Renal pelvis (tissue), 4 donors: ENCODE results near the gene AKAP6. TPM values are rescaled to one million over a fixed set of nuclear protein-coding genes. Genes with fewer than 3 reads are reported as not detected.

Experiments used
- DNase-seq: peaks from one replicate; pipeline ENCODE4 v3.0.0-alpha.2; 2013
- polyA plus RNA-seq, 3 donors: library from polyadenylated mRNA; unstranded; fragments of 120-200 nt; gene quantifications; one replicate each; pipeline ENCODE4 v1.2.1, GENCODE V29; 2013; ENCODE audit not compliant: insufficient read length in 3 of 3

The AKAP6 gene
- polyA plus RNA-seq, 3 donors: 2.2 to 4.6 (median 2.5) TPM

GRCh38 chr14:32481707-32482106 is 152.6 kb downstream of the AKAP6 start:
- DNase-seq: no peak

GRCh38 chr14:32491416-32492016 is 162.4 kb downstream of the AKAP6 start:
- no peak for DNase-seq

- no peak for DNase-seq
Observed at GRCh38 chr14:32492457-32492856, 163.4 kb downstream of the AKAP6 start.

GRCh38 chr14:32494609-32495434 is 165.7 kb downstream of the AKAP6 start:
- DNase-seq: no peak

GRCh38 chr14:32495435-32495734 is 166.3 kb downstream of the AKAP6 start:
- DNase-seq: no peak

GRCh38 chr14:32497248-32497647 is 168.2 kb downstream of the AKAP6 start:
- DNase-seq: no peak

GRCh38 chr14:32507029-32507984 is 178.2 kb downstream of the AKAP6 start:
- no peak for DNase-seq

GRCh38 chr14:32508281-32508680 is 179.2 kb downstream of the AKAP6 start:
- DNase-seq: no peak

GRCh38 chr14:32509632-32510187 is 180.6 kb downstream of the AKAP6 start:
- DNase-seq: no peak

- DNase-seq: no peak
Observed at GRCh38 chr14:32510815-32511214, 181.7 kb downstream of the AKAP6 start.

- no peak for DNase-seq
Observed at GRCh38 chr14:32512348-32512747, 183.2 kb downstream of the AKAP6 start.

GRCh38 chr14:32512813-32513212 is 183.7 kb downstream of the AKAP6 start:
- no peak for DNase-seq

- DNase-seq: no peak
Observed at GRCh38 chr14:32513571-32514009, 184.5 kb downstream of the AKAP6 start.

GRCh38 chr14:32514236-32514635 is 185.1 kb downstream of the AKAP6 start:
- DNase-seq: no peak

GRCh38 chr14:32514681-32515080 is 185.6 kb downstream of the AKAP6 start:
- DNase-seq: peak; percentile 48

GRCh38 chr14:32524609-32525375 is 195.7 kb downstream of the AKAP6 start:
- no peak for DNase-seq

- DNase-seq: no peak
Observed at GRCh38 chr14:32525591-32525990, 196.5 kb downstream of the AKAP6 start.

GRCh38 chr14:32530800-32531199 is 201.7 kb downstream of the AKAP6 start:
- no peak for DNase-seq

- DNase-seq: no peak
Observed at GRCh38 chr14:32531942-32532515, 202.9 kb downstream of the AKAP6 start.

- no peak for DNase-seq
Observed at GRCh38 chr14:32534145-32534544, 205.0 kb downstream of the AKAP6 start.

- DNase-seq: no peak
Observed at GRCh38 chr14:32536175-32536574, 207.1 kb downstream of the AKAP6 start.
